ENCODE results near the gene TTC22.

The TTC22 gene

DNA sequence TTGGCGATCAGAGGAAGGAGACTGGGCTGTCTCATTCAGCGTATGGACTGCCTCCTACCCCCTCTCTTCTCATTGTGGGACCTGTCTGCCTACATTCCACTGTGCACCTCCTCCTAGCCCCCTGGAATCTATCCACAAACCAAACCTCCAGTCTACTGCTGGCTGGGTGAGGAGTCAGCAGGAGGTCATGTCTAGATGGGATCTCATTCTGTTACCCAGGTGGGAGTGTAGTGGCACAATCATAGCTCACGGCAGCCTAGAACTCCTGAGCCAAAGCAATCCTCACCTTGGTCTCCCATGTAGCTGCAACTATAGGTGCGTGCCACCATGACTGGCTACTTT is 18.0 kb upstream of the TTC22 start:
- Histone ChIP-seq H3K9ac (ENCODE audit: low read length) (no peak overlapping the region), H3K18ac (ENCODE audit: low read length) (no peak overlapping the region), H2BK12ac (ENCODE audit: low read length) (no peak overlapping the region), H2BK5ac (ENCODE audit: low read depth, low read length, poor library complexity) (peak overlapping the region; percentile 21), H3K4me1 (ENCODE audit: control insufficient read depth in 1 of 2, insufficient read depth in 2 of 2, low read length in 2 of 2) (peaks cover 7 to 11% of the 10 kb centered on the region in 2 experiments), H2AFZ (ENCODE audit: insufficient read depth, low read length, poor library complexity) (no peak overlapping the region), H3K79me2 (ENCODE audit: control insufficient read depth, insufficient read depth, low read length, poor library complexity) (no peaks in the 10 kb centered on the region), H3K79me1 (ENCODE audit: low read length) (no peaks in the 10 kb centered on the region), H3K36me3 (ENCODE audit: control insufficient read depth in 1 of 2, insufficient read depth in 2 of 2, low read length in 2 of 2) (no peaks in the 10 kb centered on the region), H4K91ac (ENCODE audit: low read depth, low read length) (no peak overlapping the region), H2AK5ac (ENCODE audit: low read length) (no peak overlapping the region), H3K23ac (ENCODE audit: low read length) (no peak overlapping the region), H2BK120ac (ENCODE audit: insufficient read depth, low read length, poor library complexity) (peak overlapping the region; percentile 30), H3K4ac (ENCODE audit: low read depth, low read length) (no peak overlapping the region), H3K27ac (ENCODE audit: low read depth, low read length) (no peak overlapping the region), H3K4me3 (ENCODE audit: low read depth, low read length) (no peak overlapping the region), H3K9me3 (ENCODE audit: insufficient read depth, low read depth, low read length) (peaks cover 2% of the 10 kb centered on the region), H3K4me2 (ENCODE audit: low read length) (peak overlapping the region; percentile 52), H3K27me3 (ENCODE audit: insufficient read depth, low read length) (no peaks in the 10 kb centered on the region), H4K12ac (ENCODE audit: low read depth, low read length) (no peak overlapping the region), H4K8ac (ENCODE audit: low read depth, low read length) (no peak overlapping the region), H3K14ac (ENCODE audit: low read length) (no peak overlapping the region)
- no peak for DNase-seq
- no CpG with 5 or more reads among the region's 4 CpGs for WGBS (ENCODE audit: extremely low coverage, insufficient coverage, insufficient read length)

DNA sequence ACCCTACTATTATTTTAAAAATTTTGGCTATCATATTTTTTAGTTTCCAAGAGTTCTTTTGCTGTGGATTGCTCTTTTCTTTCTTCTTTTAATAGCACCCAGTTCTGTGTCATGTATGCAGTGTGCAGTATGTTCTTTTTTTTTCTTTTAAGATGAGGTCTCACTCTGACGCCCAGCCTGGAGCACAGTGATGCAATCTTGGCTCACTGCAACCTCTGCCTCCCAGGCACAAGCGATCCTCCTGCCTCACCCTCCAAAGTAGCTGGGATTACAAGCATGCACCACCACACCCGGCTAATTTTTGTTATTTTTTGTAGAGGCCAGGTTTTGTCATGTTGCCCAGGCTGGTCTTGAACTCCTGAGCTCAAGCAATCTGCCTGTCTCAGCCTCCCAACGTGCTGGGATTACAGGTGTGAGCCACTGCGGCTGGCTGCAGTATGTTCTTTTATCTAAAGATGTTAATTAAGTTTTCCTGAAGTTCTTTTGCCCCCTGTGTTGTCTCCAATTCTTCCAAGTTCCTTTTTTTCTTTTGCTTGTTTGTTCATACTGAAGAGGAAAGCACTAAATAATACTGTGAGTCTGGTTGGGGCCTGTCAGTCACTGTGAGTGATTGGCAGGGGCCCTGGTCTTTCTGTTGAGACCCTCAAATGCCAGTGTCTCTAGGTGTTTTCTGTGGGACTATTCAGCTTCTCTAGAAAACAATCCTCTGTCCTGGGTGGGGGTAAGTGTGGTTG is 17.5 kb upstream of the TTC22 start:
- Histone ChIP-seq H4K8ac (ENCODE audit: low read depth, low read length) (no peak overlapping the region), H3K79me2 (ENCODE audit: control insufficient read depth, insufficient read depth, low read length, poor library complexity) (no peaks in the 10 kb centered on the region), H3K4me3 (ENCODE audit: low read depth, low read length) (no peak overlapping the region), H3K14ac (ENCODE audit: low read length) (no peak overlapping the region), H3K27ac (ENCODE audit: low read depth, low read length) (peak overlapping the region; percentile 15), H4K12ac (ENCODE audit: low read depth, low read length) (no peak overlapping the region), H3K27me3 (ENCODE audit: insufficient read depth, low read length) (no peaks in the 10 kb centered on the region), H3K9me3 (ENCODE audit: insufficient read depth, low read depth, low read length) (no peaks in the 10 kb centered on the region), H2BK5ac (ENCODE audit: low read depth, low read length, poor library complexity) (peak overlapping the region; percentile 9), H3K4ac (ENCODE audit: low read depth, low read length) (no peak overlapping the region), H2BK12ac (ENCODE audit: low read length) (no peak overlapping the region), H3K4me2 (ENCODE audit: low read length) (peak overlapping the region; percentile 52), H3K36me3 (ENCODE audit: control insufficient read depth in 1 of 2, insufficient read depth in 2 of 2, low read length in 2 of 2) (no peaks in the 10 kb centered on the region), H2AFZ (ENCODE audit: insufficient read depth, low read length, poor library complexity) (no peak overlapping the region), H3K4me1 (ENCODE audit: control insufficient read depth in 1 of 2, insufficient read depth in 2 of 2, low read length in 2 of 2) (peaks cover 7 to 11% of the 10 kb centered on the region in 2 experiments), H3K79me1 (ENCODE audit: low read length) (no peaks in the 10 kb centered on the region), H2AK5ac (ENCODE audit: low read length) (no peak overlapping the region), H2BK120ac (ENCODE audit: insufficient read depth, low read length, poor library complexity) (no peak overlapping the region), H4K91ac (ENCODE audit: low read depth, low read length) (no peak overlapping the region), H3K9ac (ENCODE audit: low read length) (no peak overlapping the region), H3K23ac (ENCODE audit: low read length) (no peak overlapping the region), H3K18ac (ENCODE audit: low read length) (no peak overlapping the region)
- whole genome bisulfite sequencing (ENCODE audit: extremely low coverage, insufficient coverage, insufficient read length), result no CpG with 5 or more reads among the region's 5 CpGs
- peak in 1 of 2 donors; percentile 23 for DNase-seq

DNA sequence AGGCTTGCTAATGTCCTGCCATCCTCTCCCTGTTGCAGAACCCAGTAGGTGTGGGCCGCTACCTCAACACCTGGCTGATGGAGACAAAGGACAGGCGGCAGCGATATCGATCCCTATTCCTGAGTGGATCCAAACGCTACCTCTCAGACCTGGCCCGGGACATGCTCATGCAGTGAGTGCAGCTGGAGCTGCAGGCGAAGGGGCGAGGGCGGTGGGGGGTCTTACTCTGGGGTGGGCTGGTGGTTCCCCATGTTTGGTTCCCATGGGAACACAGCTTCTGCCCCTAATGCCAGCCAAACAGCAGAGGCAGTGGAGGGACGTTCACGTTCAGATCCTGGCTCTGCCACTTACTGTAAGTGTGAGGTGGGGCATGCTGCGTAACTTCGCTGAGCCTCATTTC is 15.8 kb upstream of the TTC22 start:
- Histone ChIP-seq H3K9ac (ENCODE audit: low read length) (no peak overlapping the region), H3K4ac (ENCODE audit: low read depth, low read length) (no peak overlapping the region), H4K91ac (ENCODE audit: low read depth, low read length) (no peak overlapping the region), H3K9me3 (ENCODE audit: insufficient read depth, low read depth, low read length) (no peaks in the 10 kb centered on the region), H3K79me1 (ENCODE audit: low read length) (no peaks in the 10 kb centered on the region), H3K4me1 (ENCODE audit: control insufficient read depth in 1 of 2, insufficient read depth in 2 of 2, low read length in 2 of 2) (peaks cover 7 to 11% of the 10 kb centered on the region in 2 experiments), H4K8ac (ENCODE audit: low read depth, low read length) (no peak overlapping the region), H2AFZ (ENCODE audit: insufficient read depth, low read length, poor library complexity) (no peak overlapping the region), H3K23ac (ENCODE audit: low read length) (no peak overlapping the region), H3K4me2 (ENCODE audit: low read length) (no peak overlapping the region), H3K14ac (ENCODE audit: low read length) (no peak overlapping the region), H2BK12ac (ENCODE audit: low read length) (no peak overlapping the region), H2BK120ac (ENCODE audit: insufficient read depth, low read length, poor library complexity) (no peak overlapping the region), H3K79me2 (ENCODE audit: control insufficient read depth, insufficient read depth, low read length, poor library complexity) (no peaks in the 10 kb centered on the region), H3K18ac (ENCODE audit: low read length) (no peak overlapping the region), H2AK5ac (ENCODE audit: low read length) (no peak overlapping the region), H3K36me3 (ENCODE audit: control insufficient read depth in 1 of 2, insufficient read depth in 2 of 2, low read length in 2 of 2) (no peaks in the 10 kb centered on the region), H3K4me3 (ENCODE audit: low read depth, low read length) (no peak overlapping the region), H2BK5ac (ENCODE audit: low read depth, low read length, poor library complexity) (no peak overlapping the region), H3K27ac (ENCODE audit: low read depth, low read length) (no peak overlapping the region), H4K12ac (ENCODE audit: low read depth, low read length) (no peak overlapping the region), H3K27me3 (ENCODE audit: insufficient read depth, low read length) (no peaks in the 10 kb centered on the region)
- DNase-seq, result no peak
- WGBS (ENCODE audit: extremely low coverage, insufficient coverage, insufficient read length), result no CpG with 5 or more reads among the region's 13 CpGs

DNA sequence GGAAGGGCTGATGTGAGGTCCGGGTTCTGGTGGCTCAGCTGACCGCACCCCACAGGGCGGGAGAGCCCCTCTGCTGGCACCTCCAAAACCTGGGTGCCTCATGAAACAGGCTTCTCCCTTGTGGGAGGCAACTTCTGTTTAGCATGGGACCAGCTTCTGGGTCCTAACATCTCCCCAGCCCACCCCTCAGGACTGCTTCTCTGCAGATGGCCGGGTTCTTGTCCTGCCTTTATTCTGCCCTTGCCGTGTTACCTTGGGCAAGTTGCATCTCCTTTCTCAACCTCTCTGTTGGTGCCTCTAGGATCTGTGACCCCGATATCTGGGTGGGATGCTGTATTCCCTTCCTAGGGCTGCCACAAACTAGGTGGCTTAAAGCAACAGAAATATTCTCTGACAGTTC is 15.0 kb upstream of the TTC22 start:
- no peaks in the 10 kb centered on the region for H3K36me3 ChIP-seq (ENCODE audit: control insufficient read depth in 1 of 2, insufficient read depth in 2 of 2, low read length in 2 of 2)
- no peak overlapping the region for H3K27ac ChIP-seq (ENCODE audit: low read depth, low read length)
- no peaks in the 10 kb centered on the region for H3K79me2 ChIP-seq (ENCODE audit: control insufficient read depth, insufficient read depth, low read length, poor library complexity)
- no peak overlapping the region for H4K12ac ChIP-seq (ENCODE audit: low read depth, low read length)
- no peak overlapping the region for H3K14ac ChIP-seq (ENCODE audit: low read length)
- no peak overlapping the region for H2AK5ac ChIP-seq (ENCODE audit: low read length)
- H4K91ac ChIP-seq (ENCODE audit: low read depth, low read length), result no peak overlapping the region
- H2BK12ac ChIP-seq (ENCODE audit: low read length), result no peak overlapping the region
- no peak overlapping the region for H2BK120ac ChIP-seq (ENCODE audit: insufficient read depth, low read length, poor library complexity)
- no peak for DNase-seq
- no peaks in the 10 kb centered on the region for H3K27me3 ChIP-seq (ENCODE audit: insufficient read depth, low read length)
- H3K9ac ChIP-seq (ENCODE audit: low read length), result no peak overlapping the region
- H2BK5ac ChIP-seq (ENCODE audit: low read depth, low read length, poor library complexity), result no peak overlapping the region
- peaks cover 7 to 11% of the 10 kb centered on the region in 2 experiments for H3K4me1 ChIP-seq (ENCODE audit: control insufficient read depth in 1 of 2, insufficient read depth in 2 of 2, low read length in 2 of 2)
- H3K4me2 ChIP-seq (ENCODE audit: low read length), result no peak overlapping the region
- no peak overlapping the region for H3K23ac ChIP-seq (ENCODE audit: low read length)
- H4K8ac ChIP-seq (ENCODE audit: low read depth, low read length), result no peak overlapping the region
- no peak overlapping the region for H3K4me3 ChIP-seq (ENCODE audit: low read depth, low read length)
- H3K18ac ChIP-seq (ENCODE audit: low read length), result no peak overlapping the region
- no peaks in the 10 kb centered on the region for H3K9me3 ChIP-seq (ENCODE audit: insufficient read depth, low read depth, low read length)
- H3K4ac ChIP-seq (ENCODE audit: low read depth, low read length), result no peak overlapping the region
- no peaks in the 10 kb centered on the region for H3K79me1 ChIP-seq (ENCODE audit: low read length)
- no CpG with 5 or more reads among the region's 6 CpGs for WGBS (ENCODE audit: extremely low coverage, insufficient coverage, insufficient read length)
- H2AFZ ChIP-seq (ENCODE audit: insufficient read depth, low read length, poor library complexity), result no peak overlapping the region
